Measurements from ENCODE around the gene MYLK. TPM values are rescaled to one million over a fixed set of nuclear protein-coding genes. Genes with fewer than 3 reads are reported as not detected.
"Not testable (repeated sequence)": the region's sequence is repeated elsewhere in the genome, so short reads cannot be mapped to it uniquely, and the experiment has no call there.

The MYLK gene
- total and polyA plus RNA-seq, 4 donors: 17.1 to 158 (median 41.9) TPM

GRCh38 chr3:123892195-123892594 is 8.1 kb upstream of the MYLK start:
- no peaks in the 10 kb centered on the region for H3K4me1 ChIP-seq (ENCODE audit: control insufficient read depth in 4 of 4, insufficient read depth in 4 of 4, low read length in 3 of 4)
- no peaks in the 10 kb centered on the region for H3K36me3 ChIP-seq (ENCODE audit: control insufficient read depth in 4 of 4, insufficient read depth in 3 of 4, low read depth in 1 of 4, low read length in 3 of 4)
- H3K9ac ChIP-seq (ENCODE audit: low read depth in 1 of 2, low read length in 2 of 2): no peak overlapping the region
- WGBS: 6% methylated on average over 1 of the region's 1 CpG
- DNase-seq (ENCODE audit: low spot score): no peak
- H3K4me3 ChIP-seq (ENCODE audit: low read depth in 1 of 3, low read length in 3 of 3): no peak overlapping the region
- TF ChIP-seq, protein P1, sequence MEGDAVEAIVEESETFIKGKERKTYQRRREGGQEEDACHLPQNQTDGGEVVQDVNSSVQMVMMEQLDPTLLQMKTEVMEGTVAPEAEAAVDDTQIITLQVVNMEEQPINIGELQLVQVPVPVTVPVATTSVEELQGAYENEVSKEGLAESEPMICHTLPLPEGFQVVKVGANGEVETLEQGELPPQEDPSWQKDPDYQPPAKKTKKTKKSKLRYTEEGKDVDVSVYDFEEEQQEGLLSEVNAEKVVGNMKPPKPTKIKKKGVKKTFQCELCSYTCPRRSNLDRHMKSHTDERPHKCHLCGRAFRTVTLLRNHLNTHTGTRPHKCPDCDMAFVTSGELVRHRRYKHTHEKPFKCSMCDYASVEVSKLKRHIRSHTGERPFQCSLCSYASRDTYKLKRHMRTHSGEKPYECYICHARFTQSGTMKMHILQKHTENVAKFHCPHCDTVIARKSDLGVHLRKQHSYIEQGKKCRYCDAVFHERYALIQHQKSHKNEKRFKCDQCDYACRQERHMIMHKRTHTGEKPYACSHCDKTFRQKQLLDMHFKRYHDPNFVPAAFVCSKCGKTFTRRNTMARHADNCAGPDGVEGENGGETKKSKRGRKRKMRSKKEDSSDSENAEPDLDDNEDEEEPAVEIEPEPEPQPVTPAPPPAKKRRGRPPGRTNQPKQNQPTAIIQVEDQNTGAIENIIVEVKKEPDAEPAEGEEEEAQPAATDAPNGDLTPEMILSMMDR (IDR thresholded peaks at IDR 0.05; ENCODE audit: low read depth, low read length, missing input control): no peak
- TF ChIP-seq GABPA (IDR thresholded peaks at IDR 0.05 in 1 of 2, conservative IDR thresholded peaks at IDR 0.05 in 1 of 2): no peak
- TF ChIP-seq SP1 (IDR thresholded peaks at IDR 0.05): no peak
- no peak for TF ChIP-seq NR2F2 (IDR thresholded peaks at IDR 0.05)
- TF ChIP-seq EGR1 (IDR thresholded peaks at IDR 0.05; ENCODE audit: low read depth in 2 of 2): no peak
- TF ChIP-seq FOXA1 (IDR thresholded peaks at IDR 0.05): no peak
- TF ChIP-seq TAF1 (conservative IDR thresholded peaks at IDR 0.05): no peak
- no peak for TF ChIP-seq RXRA (IDR thresholded peaks at IDR 0.05)
- TF ChIP-seq YY1 (IDR thresholded peaks at IDR 0.05): no peak
- TF ChIP-seq MAX (IDR thresholded peaks at IDR 0.05): no peak
- TF ChIP-seq ZBTB33 (IDR thresholded peaks at IDR 0.05): no peak
- no peak for TF ChIP-seq HNF4A (conservative IDR thresholded peaks at IDR 0.05)
- TF ChIP-seq JUND (IDR thresholded peaks at IDR 0.05): no peak
- TF ChIP-seq RAD21 (IDR thresholded peaks at IDR 0.05): no peak
- no peak for TF ChIP-seq HNF4G (IDR thresholded peaks at IDR 0.05)
- no peak for TF ChIP-seq FOXA2 (IDR thresholded peaks at IDR 0.05)
- TF ChIP-seq ATF3 (IDR thresholded peaks at IDR 0.05): no peak
- TF ChIP-seq, protein P2, sequence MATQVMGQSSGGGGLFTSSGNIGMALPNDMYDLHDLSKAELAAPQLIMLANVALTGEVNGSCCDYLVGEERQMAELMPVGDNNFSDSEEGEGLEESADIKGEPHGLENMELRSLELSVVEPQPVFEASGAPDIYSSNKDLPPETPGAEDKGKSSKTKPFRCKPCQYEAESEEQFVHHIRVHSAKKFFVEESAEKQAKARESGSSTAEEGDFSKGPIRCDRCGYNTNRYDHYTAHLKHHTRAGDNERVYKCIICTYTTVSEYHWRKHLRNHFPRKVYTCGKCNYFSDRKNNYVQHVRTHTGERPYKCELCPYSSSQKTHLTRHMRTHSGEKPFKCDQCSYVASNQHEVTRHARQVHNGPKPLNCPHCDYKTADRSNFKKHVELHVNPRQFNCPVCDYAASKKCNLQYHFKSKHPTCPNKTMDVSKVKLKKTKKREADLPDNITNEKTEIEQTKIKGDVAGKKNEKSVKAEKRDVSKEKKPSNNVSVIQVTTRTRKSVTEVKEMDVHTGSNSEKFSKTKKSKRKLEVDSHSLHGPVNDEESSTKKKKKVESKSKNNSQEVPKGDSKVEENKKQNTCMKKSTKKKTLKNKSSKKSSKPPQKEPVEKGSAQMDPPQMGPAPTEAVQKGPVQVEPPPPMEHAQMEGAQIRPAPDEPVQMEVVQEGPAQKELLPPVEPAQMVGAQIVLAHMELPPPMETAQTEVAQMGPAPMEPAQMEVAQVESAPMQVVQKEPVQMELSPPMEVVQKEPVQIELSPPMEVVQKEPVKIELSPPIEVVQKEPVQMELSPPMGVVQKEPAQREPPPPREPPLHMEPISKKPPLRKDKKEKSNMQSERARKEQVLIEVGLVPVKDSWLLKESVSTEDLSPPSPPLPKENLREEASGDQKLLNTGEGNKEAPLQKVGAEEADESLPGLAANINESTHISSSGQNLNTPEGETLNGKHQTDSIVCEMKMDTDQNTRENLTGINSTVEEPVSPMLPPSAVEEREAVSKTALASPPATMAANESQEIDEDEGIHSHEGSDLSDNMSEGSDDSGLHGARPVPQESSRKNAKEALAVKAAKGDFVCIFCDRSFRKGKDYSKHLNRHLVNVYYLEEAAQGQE (IDR thresholded peaks at IDR 0.05): no peak
- H3K9me3 ChIP-seq (ENCODE audit: control insufficient read depth in 4 of 4, low read length in 3 of 4): no peaks in the 10 kb centered on the region
- no peaks in the 10 kb centered on the region for H3K27me3 ChIP-seq (ENCODE audit: control insufficient read depth in 4 of 4, insufficient read depth in 4 of 4, low read length in 3 of 4)
- H3K27ac ChIP-seq (ENCODE audit: low read depth in 1 of 2, low read length in 2 of 2): no peak overlapping the region

GRCh38 chr3:123890991-123891390 is 6.9 kb upstream of the MYLK start:
- H3K4me1 ChIP-seq (ENCODE audit: control insufficient read depth in 4 of 4, insufficient read depth in 4 of 4, low read length in 3 of 4); H3K27me3 ChIP-seq (ENCODE audit: control insufficient read depth in 4 of 4, insufficient read depth in 4 of 4, low read length in 3 of 4); H3K4me3 ChIP-seq (ENCODE audit: low read depth in 1 of 3, low read length in 3 of 3); H3K36me3 ChIP-seq (ENCODE audit: control insufficient read depth in 4 of 4, insufficient read depth in 3 of 4, low read depth in 1 of 4, low read length in 3 of 4); H3K9me3 ChIP-seq (ENCODE audit: control insufficient read depth in 4 of 4, low read length in 3 of 4); H3K27ac ChIP-seq (ENCODE audit: low read depth in 1 of 2, low read length in 2 of 2); DNase-seq (ENCODE audit: low spot score); H3K9ac ChIP-seq (ENCODE audit: low read depth in 1 of 2, low read length in 2 of 2): not testable (repeated sequence)
- 83% methylated on average over 1 of the region's 1 CpG for WGBS

Data from liver (tissue), 9 donors.